ENCODE data around the gene YRDC.
"Not testable (repeated sequence)": the region's sequence is repeated elsewhere in the genome, so short reads cannot be mapped to it uniquely, and the experiment has no call there.

DNA sequence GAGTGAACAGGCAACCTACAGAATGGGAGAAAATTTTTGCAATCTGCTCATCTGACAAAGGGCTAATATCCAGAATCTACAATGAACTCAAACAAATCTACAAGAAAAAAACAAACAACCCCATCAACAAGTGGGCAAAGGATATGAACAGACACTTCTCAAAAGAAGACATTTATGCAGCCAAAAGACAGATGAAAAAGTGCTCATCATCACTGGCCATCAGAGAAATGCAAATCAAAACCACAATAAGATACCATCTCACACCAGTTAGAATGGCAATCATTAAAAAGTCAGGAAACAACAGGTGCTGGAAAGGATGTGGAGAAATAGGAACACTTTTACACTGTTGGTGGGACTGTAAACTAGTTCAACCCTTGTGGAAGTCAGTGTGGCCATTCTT, 36.6 kb downstream of the YRDC start:
- TF ChIP-seq, protein P1, sequence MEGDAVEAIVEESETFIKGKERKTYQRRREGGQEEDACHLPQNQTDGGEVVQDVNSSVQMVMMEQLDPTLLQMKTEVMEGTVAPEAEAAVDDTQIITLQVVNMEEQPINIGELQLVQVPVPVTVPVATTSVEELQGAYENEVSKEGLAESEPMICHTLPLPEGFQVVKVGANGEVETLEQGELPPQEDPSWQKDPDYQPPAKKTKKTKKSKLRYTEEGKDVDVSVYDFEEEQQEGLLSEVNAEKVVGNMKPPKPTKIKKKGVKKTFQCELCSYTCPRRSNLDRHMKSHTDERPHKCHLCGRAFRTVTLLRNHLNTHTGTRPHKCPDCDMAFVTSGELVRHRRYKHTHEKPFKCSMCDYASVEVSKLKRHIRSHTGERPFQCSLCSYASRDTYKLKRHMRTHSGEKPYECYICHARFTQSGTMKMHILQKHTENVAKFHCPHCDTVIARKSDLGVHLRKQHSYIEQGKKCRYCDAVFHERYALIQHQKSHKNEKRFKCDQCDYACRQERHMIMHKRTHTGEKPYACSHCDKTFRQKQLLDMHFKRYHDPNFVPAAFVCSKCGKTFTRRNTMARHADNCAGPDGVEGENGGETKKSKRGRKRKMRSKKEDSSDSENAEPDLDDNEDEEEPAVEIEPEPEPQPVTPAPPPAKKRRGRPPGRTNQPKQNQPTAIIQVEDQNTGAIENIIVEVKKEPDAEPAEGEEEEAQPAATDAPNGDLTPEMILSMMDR (IDR thresholded peaks at IDR 0.05), result not testable (repeated sequence)
- TF ChIP-seq POLR2A, POLR2AphosphoS5, EP300 (IDR thresholded peaks at IDR 0.05): not testable (repeated sequence)

Data from sigmoid colon (tissue), 4 donors.